Epithelial cell of proximal tubule (primary cell): Measurements from ENCODE around the gene ATP7B. TPM values are rescaled to one million over a fixed set of nuclear protein-coding genes. Genes with fewer than 3 reads are reported as not detected.

Experiments used
- DNase-seq: peaks from one replicate; pipeline ENCODE4 v3.0.0-alpha.2; 2011; ENCODE audit warnings: low read depth
- H3K4me3 ChIP-seq: 2 replicates; pipeline ENCODE4 v1.5.1; 2011; ENCODE audit warnings: low read depth, mild to moderate bottlenecking, low read length
- total RNA-seq: library from RNA; depleted of rRNA; stranded (reverse); fragments of >200 nt; gene quantifications from 2 replicates; pipeline ENCODE4 v1.2.3, GENCODE V29; 2015
- TF ChIP-seq, protein P1 (sequence below): conservative IDR thresholded peaks from 2 replicates; pipeline ENCODE4 v1.5.1; 2012; ENCODE audit warnings: low read depth, mild to moderate bottlenecking, low read length

Gene ATP7B
- total RNA-seq, 1 donor from 2014 or later, result 3.5 TPM

DNA sequence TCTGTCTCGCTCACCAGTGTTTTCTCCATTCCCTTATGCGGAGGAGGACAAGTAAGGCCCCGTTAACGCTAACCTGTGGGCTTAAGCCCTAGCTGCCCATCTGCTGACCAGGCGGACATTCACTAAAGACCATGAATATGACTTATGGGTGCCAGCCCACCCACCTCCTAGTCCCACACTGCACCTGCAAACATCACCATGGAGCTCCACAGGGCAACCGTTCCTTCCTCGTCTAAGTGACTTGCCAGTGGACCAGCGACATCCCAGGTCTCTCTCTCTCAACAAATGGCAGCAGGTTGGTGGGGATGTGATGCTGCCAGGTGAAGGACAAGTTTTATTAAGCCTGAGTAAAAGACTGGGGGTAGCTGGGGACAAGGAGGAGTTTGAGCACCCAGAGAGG, 94.3 kb downstream of the ATP7B start:
- no peak overlapping the region for H3K4me3 ChIP-seq
- no peak for DNase-seq
- TF ChIP-seq, protein P1, sequence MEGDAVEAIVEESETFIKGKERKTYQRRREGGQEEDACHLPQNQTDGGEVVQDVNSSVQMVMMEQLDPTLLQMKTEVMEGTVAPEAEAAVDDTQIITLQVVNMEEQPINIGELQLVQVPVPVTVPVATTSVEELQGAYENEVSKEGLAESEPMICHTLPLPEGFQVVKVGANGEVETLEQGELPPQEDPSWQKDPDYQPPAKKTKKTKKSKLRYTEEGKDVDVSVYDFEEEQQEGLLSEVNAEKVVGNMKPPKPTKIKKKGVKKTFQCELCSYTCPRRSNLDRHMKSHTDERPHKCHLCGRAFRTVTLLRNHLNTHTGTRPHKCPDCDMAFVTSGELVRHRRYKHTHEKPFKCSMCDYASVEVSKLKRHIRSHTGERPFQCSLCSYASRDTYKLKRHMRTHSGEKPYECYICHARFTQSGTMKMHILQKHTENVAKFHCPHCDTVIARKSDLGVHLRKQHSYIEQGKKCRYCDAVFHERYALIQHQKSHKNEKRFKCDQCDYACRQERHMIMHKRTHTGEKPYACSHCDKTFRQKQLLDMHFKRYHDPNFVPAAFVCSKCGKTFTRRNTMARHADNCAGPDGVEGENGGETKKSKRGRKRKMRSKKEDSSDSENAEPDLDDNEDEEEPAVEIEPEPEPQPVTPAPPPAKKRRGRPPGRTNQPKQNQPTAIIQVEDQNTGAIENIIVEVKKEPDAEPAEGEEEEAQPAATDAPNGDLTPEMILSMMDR, result no peak

DNA sequence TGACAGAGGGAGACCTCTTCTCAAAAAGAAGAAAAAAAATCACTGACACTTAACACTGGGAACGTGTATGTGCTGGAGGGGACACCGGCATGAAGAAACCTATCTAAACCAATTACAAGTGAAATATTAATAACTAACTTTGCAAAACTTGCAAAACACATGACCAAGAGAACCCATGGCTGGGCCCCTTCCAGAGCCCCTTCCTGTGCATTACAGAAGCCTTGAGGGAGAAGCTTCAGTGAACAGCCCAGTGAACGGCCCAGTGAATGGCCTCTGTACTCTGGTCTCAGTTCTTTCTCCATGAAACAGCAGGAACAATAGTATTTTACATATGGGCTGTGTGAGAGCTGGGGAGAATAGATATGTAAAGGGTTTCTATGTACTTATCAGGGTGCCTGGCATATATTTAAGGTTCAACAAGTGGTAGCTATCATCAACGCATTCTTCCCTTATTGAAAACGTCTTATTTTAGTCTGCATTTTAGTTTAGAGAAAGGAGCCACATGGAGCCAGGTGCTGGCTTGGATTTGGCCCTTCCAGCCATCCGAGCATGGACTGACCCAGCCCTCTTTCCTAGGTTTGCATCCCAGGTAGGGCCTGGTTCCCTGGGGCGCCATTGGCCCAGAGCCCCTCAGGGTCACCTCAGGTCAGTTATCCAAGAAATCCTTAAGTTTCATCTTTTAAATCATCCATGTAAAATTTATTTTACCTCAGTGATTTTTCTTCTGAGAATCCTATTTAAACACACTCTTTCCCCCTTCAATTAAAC, 95.0 kb downstream of the ATP7B start:
- no peak for DNase-seq
- TF ChIP-seq, protein P1, result no peak
- no peak overlapping the region for H3K4me3 ChIP-seq

DNA sequence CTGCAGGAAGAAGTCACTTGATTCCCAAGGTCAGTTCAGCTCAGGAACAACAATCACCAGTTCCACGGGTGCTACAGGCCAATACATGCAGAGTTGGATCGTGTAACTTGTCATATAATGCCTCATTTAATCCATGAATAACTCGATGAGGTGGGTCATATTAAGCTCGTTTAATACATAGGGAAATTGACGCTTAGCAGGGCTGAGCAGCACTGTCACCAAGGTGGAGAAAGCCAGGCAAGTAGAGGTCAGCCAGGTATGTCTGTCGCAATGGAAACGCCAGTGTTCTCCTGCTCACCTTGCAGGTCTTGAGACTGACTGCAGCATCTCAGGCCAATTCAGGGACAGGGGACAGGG, 97.1 kb downstream of the ATP7B start:
- TF ChIP-seq, protein P1, result no peak
- no peak overlapping the region for H3K4me3 ChIP-seq
- DNase-seq, result no peak

DNA sequence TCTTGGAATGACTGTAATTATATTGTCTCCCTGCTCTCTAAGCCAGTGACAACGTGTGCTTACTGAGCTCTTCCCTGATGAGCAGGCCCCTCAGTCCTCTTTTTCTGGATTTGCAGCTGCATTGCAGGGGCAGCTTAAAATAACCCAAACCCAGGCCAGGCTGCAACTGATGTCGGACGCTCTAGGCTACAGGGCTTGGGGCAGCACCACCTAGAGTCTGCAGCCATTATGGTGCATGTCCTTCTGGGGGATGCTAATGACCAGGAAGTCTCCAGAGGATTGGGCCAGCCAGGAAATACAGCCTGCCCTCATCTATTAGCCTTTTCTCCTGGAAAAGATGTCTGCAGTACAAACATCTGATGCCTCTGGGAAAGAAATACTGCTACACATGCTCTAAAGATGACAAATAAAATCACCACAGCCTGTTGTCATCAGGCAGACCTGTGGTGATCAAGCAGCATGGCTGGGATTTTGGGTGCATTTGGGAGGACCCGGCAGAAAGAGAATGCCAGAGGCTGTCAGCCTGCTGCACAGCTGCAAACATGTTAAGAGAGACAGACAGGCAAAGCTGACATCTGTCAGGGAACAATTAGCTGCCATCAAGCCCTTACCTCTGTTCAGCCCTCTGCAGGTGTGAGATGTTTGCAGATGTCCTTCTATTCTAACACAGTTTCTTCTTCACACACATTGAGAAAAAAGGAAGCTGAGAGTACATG, 97.7 kb downstream of the ATP7B start:
- DNase-seq, result no peak
- TF ChIP-seq, protein P1, result no peak
- no peak overlapping the region for H3K4me3 ChIP-seq

DNA sequence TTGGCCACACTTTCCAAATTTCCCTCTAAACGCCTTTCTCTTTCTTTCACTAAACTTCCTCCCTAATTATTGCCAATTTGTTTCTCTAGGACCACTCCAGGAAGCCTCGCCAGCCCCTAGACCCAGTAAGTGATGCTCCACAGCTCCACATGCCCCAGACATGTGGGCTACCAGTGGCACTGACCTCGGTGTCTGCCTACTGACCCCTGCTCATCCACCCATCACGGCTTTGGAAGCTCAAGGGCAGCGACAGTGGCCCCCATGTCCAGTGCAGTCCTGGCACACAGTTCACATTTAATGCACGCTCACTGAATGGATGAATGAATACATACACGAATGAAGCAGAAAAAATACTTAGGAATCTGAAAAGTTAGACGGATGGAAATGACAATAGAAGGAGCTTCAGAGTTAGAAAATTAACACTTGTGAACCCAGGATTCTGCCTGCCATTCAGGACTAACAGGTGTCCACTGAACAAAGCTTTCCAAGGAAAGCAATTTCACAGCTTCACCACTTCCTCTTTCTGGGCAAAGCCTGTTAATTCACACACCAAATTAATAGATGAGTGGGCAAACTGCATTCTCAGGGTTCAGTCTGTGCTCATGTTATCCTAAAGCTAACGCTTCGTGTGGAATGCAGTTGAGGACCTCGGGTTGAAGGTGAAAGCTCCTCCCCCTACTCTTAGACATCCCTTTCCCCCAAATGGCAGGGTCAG, 98.6 kb downstream of the ATP7B start:
- no peak overlapping the region for H3K4me3 ChIP-seq
- no peak for DNase-seq

DNA sequence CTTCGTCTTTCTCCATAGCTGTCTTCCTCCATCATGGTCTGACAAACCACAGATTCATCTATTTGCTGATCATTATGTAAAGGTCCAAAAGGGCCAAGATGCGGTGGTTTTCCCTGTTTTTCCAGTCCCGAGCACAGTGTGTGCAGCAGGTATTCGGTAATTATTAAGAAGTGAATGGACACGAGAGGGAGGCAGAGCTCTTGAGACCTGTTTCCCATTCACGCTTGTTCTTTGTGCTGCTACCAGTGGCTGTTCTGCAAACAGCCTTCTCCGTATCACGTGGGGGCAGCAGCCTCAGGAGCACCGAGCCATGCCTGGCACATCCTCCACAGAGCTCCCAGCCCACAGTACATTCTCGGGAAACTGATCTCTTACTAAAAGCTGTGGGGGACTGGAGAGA, 99.2 kb downstream of the ATP7B start:
- TF ChIP-seq, protein P1, result peak; percentile 30
- no peak overlapping the region for H3K4me3 ChIP-seq
- peak; percentile 1 for DNase-seq

More for the DNA sequence above, 98.6 kb downstream of the ATP7B start:
- TF ChIP-seq, protein P1, result no peak
